Astrocyte (in vitro differentiated cells and primary cell): ENCODE data around the gene DPH2.

Source experiments
- CTCF ChIP-seq: IDR thresholded peaks from 2 replicates; pipeline ENCODE4 v1.5.1; 2011; ENCODE audit warnings: low read depth, mild to moderate bottlenecking, inconsistent platforms, low read length, moderate library complexity; ENCODE audit not compliant: insufficient read depth
- EZH2 ChIP-seq: IDR thresholded peaks from 2 replicates; pipeline ENCODE4 v1.6.1; 2012; ENCODE audit warnings: mild to moderate bottlenecking, low read length, inconsistent platforms; ENCODE audit not compliant: insufficient read depth

GRCh38 chr1:43958351-43959255 lies 11.2 kb upstream of the DPH2 start:
- TF ChIP-seq CTCF (no peak), EZH2 (no peak)
